ENCODE measurements around the gene FLRT3.

The FLRT3 gene

GRCh38 chr20:14313341-14314020, 23.9 kb downstream of the FLRT3 start:
- no peak for DNase-seq

GRCh38 chr20:14312001-14312400, 25.4 kb downstream of the FLRT3 start:
- DNase-seq = no peak

GRCh38 chr20:14310977-14311627, 26.3 kb downstream of the FLRT3 start:
- no peak for DNase-seq

GRCh38 chr20:14307956-14308355, 29.5 kb downstream of the FLRT3 start:
- no peak for DNase-seq

- DNase-seq = no peak
These were observed 32.9 kb downstream of the FLRT3 start for GRCh38 chr20:14304472-14304871.

- DNase-seq = no peak
These were observed 33.8 kb downstream of the FLRT3 start for GRCh38 chr20:14303651-14304050.

GRCh38 chr20:14303106-14303505, 34.3 kb downstream of the FLRT3 start:
- DNase-seq = no peak

GRCh38 chr20:14299831-14300230, 37.6 kb downstream of the FLRT3 start:
- DNase-seq = no peak

GRCh38 chr20:14295770-14296309, 41.6 kb downstream of the FLRT3 start:
- no peak for DNase-seq

GRCh38 chr20:14295238-14295637, 42.2 kb downstream of the FLRT3 start:
- DNase-seq = no peak

GRCh38 chr20:14291502-14291901, 45.9 kb downstream of the FLRT3 start:
- no peak for DNase-seq

- DNase-seq = no peak
These were observed 48.8 kb downstream of the FLRT3 start for GRCh38 chr20:14288341-14289330.

- DNase-seq = no peak
These were observed 53.0 kb downstream of the FLRT3 start for GRCh38 chr20:14284443-14284842.

- DNase-seq = no peak
These were observed 55.3 kb downstream of the FLRT3 start for GRCh38 chr20:14282140-14282539.
